Upper lobe of left lung (tissue), 4 donors: ENCODE results near the gene HCFC2.

Experiments used
- CTCF ChIP-seq, 6 experiments: fragments of 450-650 bp in 4 of 6; fragments of 200-600 bp in 2 of 6; sonication (generic) in 2 of 6; IDR thresholded peaks; one replicate each; pipeline ENCODE4 v1.5.1; 2016 to 2019; ENCODE audit warnings: antibody characterized with exemption in 6 of 6
- EP300 ChIP-seq, 4 donors: sonication (generic); formaldehyde crosslinking; IDR thresholded peaks; one replicate each; pipeline ENCODE4 v1.5.1; 2017; ENCODE audit warnings: antibody characterized with exemption in 4 of 4, control low read depth in 2 of 4
- POLR2A ChIP-seq, 4 donors: fragments of 450-650 bp; IDR thresholded peaks; one replicate each; pipeline ENCODE4 v1.5.1; 2016 to 2017; ENCODE audit warnings: antibody characterized with exemption in 4 of 4, mild to moderate bottlenecking in 2 of 4
- POLR2AphosphoS5 ChIP-seq, 2 donors: sonication (generic); formaldehyde crosslinking; IDR thresholded peaks; one replicate each; pipeline ENCODE4 v1.5.1; 2017; ENCODE audit warnings: antibody characterized with exemption in 2 of 2

- TF ChIP-seq POLR2A (IDR thresholded peaks at IDR 0.05) (no peak), CTCF (IDR thresholded peaks at IDR 0.05) (no peak), POLR2AphosphoS5 (IDR thresholded peaks at IDR 0.05) (no peak), EP300 (IDR thresholded peaks at IDR 0.05) (no peak)
These were observed 42.6 kb downstream of the HCFC2 start for GRCh38 chr12:104106965-104107364.
